ENCODE measurements around the gene PLXNA1.

The PLXNA1 gene

GRCh38 chr3:126954141-126954842, 28.6 kb upstream of the PLXNA1 start:
- no peak for DNase-seq

- no peak for DNase-seq
Measured at GRCh38 chr3:126955004-126955790, 27.7 kb upstream of the PLXNA1 start.

- no peak for DNase-seq
Measured at GRCh38 chr3:126956361-126956760, 26.6 kb upstream of the PLXNA1 start.

- DNase-seq, result no peak
Measured at GRCh38 chr3:126956866-126957650, 25.9 kb upstream of the PLXNA1 start.

- DNase-seq, result no peak
Measured at GRCh38 chr3:126957776-126958637, 24.9 kb upstream of the PLXNA1 start.

GRCh38 chr3:126958638-126959085, 24.3 kb upstream of the PLXNA1 start:
- DNase-seq, result no peak

- no peak for DNase-seq
Measured at GRCh38 chr3:126959136-126959920, 23.6 kb upstream of the PLXNA1 start.

GRCh38 chr3:126959921-126960603, 22.9 kb upstream of the PLXNA1 start:
- no peak for DNase-seq

GRCh38 chr3:126960604-126960995, 22.3 kb upstream of the PLXNA1 start:
- no peak for DNase-seq

GRCh38 chr3:126961191-126961790, 21.6 kb upstream of the PLXNA1 start:
- DNase-seq, result peak; percentile 44

- no peak for DNase-seq
Measured at GRCh38 chr3:126961791-126962461, 21.0 kb upstream of the PLXNA1 start.

GRCh38 chr3:126962756-126963155, 20.2 kb upstream of the PLXNA1 start:
- DNase-seq, result no peak

- DNase-seq, result no peak
Measured at GRCh38 chr3:126963261-126964190, 19.4 kb upstream of the PLXNA1 start.

GRCh38 chr3:126964261-126964660, 18.7 kb upstream of the PLXNA1 start:
- DNase-seq, result no peak

- DNase-seq, result no peak
Measured at GRCh38 chr3:126964950-126965349, 18.0 kb upstream of the PLXNA1 start.

- no peak for DNase-seq
Measured at GRCh38 chr3:126965526-126966080, 17.3 kb upstream of the PLXNA1 start.

- DNase-seq, result no peak
Measured at GRCh38 chr3:126967386-126967785, 15.5 kb upstream of the PLXNA1 start.

Measured in hematopoietic multipotent progenitor cell treated with erythropoietin and hydrocortisone succinate and interleukin-3 and kit ligand, for 4 days (in vitro differentiated cells).